Endothelial cell of umbilical vein (primary cell): Measurements from ENCODE around the gene ERO1A. TPM values are rescaled to one million over a fixed set of nuclear protein-coding genes. Genes with fewer than 3 reads are reported as not detected.
A peak's percentile ranks its signal among the peaks of the same experiment; 100 is the strongest.

Experiments used
- BruUV-seq: library from RNA; stranded (reverse); fragments of 400-500 nt; replicated peaks from 2 replicates; lab custom pipeline; 2021; lab: Mats Ljungman, UMichigan
- CTCF ChIA-PET: fragments of 300-600, 350-600 bp; sonication (Branson Sonifier 250); formaldehyde crosslinking; loops from one replicate; lab custom pipeline; 2021; ENCODE audit warnings: antibody characterized with exemption, inconsistent platforms; lab: Charles Lee
- POLR2A ChIA-PET: fragments of 300-600, 350-600 bp; sonication (Branson Sonifier 250); formaldehyde crosslinking; loops from one replicate; lab custom pipeline; 2021; ENCODE audit warnings: antibody characterized with exemption, inconsistent platforms; lab: Charles Lee
- DNase-seq: peaks from one replicate; pipeline ENCODE4 v3.0.0-alpha.2; 2011; ENCODE audit warnings: low read depth, low spot score
- FAIRE-seq: peaks from 2 replicates; lab custom pipeline; 2011; peaks lifted over from hg19 to GRCh38; lab: Jason Lieb, UNC
- H2AFZ ChIP-seq: 2 replicates; pipeline ENCODE4 v1.6.0; 2012; ENCODE audit warnings: low read depth, low read length, control low read depth, inconsistent platforms
- H3K27ac ChIP-seq: 2 replicates; pipeline ENCODE4 v1.5.1; 2011; ENCODE audit warnings: low read depth, mild to moderate bottlenecking, control low read depth, low read length, moderate library complexity; ENCODE audit not compliant: insufficient read depth
- H3K27me3 ChIP-seq, 2 experiments: 2 replicates each; pipeline versions ENCODE4 v1.6.0 to v1.6.1; 2011; ENCODE audit warnings: low read length in 2 of 2, mixed read lengths in 1 of 2; ENCODE audit not compliant: control insufficient read depth in 2 of 2, insufficient read depth in 2 of 2
- H3K36me3 ChIP-seq, 2 experiments: 2 replicates in 1 of 2; 3 replicates in 1 of 2; pipeline ENCODE4 v1.5.1; 2011; ENCODE audit warnings: low read length in 2 of 2, mild to moderate bottlenecking in 1 of 2, moderate library complexity in 1 of 2; ENCODE audit not compliant: control insufficient read depth in 2 of 2, insufficient read depth in 2 of 2; ENCODE audit errors: extremely low read depth in 1 of 2
- H3K4me1 ChIP-seq: 3 replicates; pipeline ENCODE4 v1.5.1; 2011; ENCODE audit warnings: mild to moderate bottlenecking, low read length; ENCODE audit not compliant: control insufficient read depth, insufficient read depth; ENCODE audit errors: extremely low read depth
- H3K4me2 ChIP-seq: 2 replicates; pipeline ENCODE4 v1.6.1; 2011; ENCODE audit warnings: low read length, control low read depth, mixed read lengths; ENCODE audit not compliant: insufficient read depth
- H3K4me3 ChIP-seq, 3 experiments: fragments of 200-600 bp in 1 of 3; sonication (generic), shearing (Covaris generic) in 1 of 3; replicated peaks in 1 of 3; 2 replicates each; pipeline ENCODE4 v1.5.1; 2011 to 2016; ENCODE audit warnings: control low read depth in 3 of 3, low read length in 3 of 3, mild to moderate bottlenecking in 2 of 3, inconsistent platforms in 1 of 3, low read depth in 1 of 3, moderate library complexity in 1 of 3; ENCODE audit not compliant: insufficient read depth in 1 of 3
- H3K79me2 ChIP-seq: 2 replicates; pipeline ENCODE4 v1.6.0; 2012; ENCODE audit warnings: low read length, inconsistent platforms; ENCODE audit not compliant: control insufficient read depth, insufficient read depth
- H3K9ac ChIP-seq: replicated peaks from 2 replicates; pipeline ENCODE3; 2011; ENCODE audit warnings: low read length, control low read depth; ENCODE audit not compliant: insufficient read depth; ENCODE audit errors: extremely low read depth
- H3K9me1 ChIP-seq: replicated peaks from 3 replicates; pipeline ENCODE4 v1.6.0; 2011; ENCODE audit warnings: mild to moderate bottlenecking, low read length; ENCODE audit not compliant: control insufficient read depth, insufficient read depth; ENCODE audit errors: extremely low read depth
- H3K9me3 ChIP-seq: replicated peaks from 2 replicates; pipeline ENCODE4 v1.5.1; 2012; ENCODE audit warnings: low read length, inconsistent platforms; ENCODE audit not compliant: control insufficient read depth, insufficient read depth
- H4K20me1 ChIP-seq: replicated peaks from 2 replicates; pipeline ENCODE3; 2011; ENCODE audit warnings: mild to moderate bottlenecking, low read length; ENCODE audit not compliant: control insufficient read depth, insufficient read depth; ENCODE audit errors: extremely low read depth
- EZH2 ChIP-seq: IDR thresholded peaks from 2 replicates; pipeline ENCODE4 v1.6.1; 2012; ENCODE audit warnings: borderline replicate concordance, low read depth, mild to moderate bottlenecking, moderate library complexity, low read length, inconsistent platforms; ENCODE audit not compliant: severe bottlenecking
- FOS ChIP-seq: IDR thresholded peaks from 2 replicates; pipeline ENCODE4 v1.6.1; 2011; ENCODE audit warnings: mild to moderate bottlenecking, low read length, moderate library complexity, borderline replicate concordance; ENCODE audit not compliant: insufficient read depth
- GATA2 ChIP-seq: IDR thresholded peaks from 2 replicates; pipeline ENCODE4 v1.7.0; 2011; ENCODE audit warnings: low read depth, mild to moderate bottlenecking, moderate library complexity, mixed read lengths, low read length; ENCODE audit not compliant: insufficient read length, insufficient read depth
- JUN ChIP-seq: IDR thresholded peaks from 2 replicates; pipeline ENCODE4 v1.6.1; 2011; ENCODE audit warnings: borderline replicate concordance, low read depth; ENCODE audit not compliant: insufficient read length, insufficient read depth
- MYC ChIP-seq: IDR thresholded peaks from one replicate; pipeline ENCODE4 v1.6.1; 2011; ENCODE audit warnings: mild to moderate bottlenecking, low read depth, low read length
- POLR2A ChIP-seq: IDR thresholded peaks from 2 replicates; pipeline ENCODE4 v1.6.1; 2012; ENCODE audit warnings: low read depth, mild to moderate bottlenecking, control low read depth, low read length
- POLR2AphosphoS5 ChIP-seq: IDR thresholded peaks from 2 replicates; pipeline ENCODE4 v1.6.1; 2012; ENCODE audit warnings: low read depth, mild to moderate bottlenecking, control low read depth, low read length, moderate library complexity; ENCODE audit not compliant: insufficient read depth
- dilution Hi-C: fragments of 300-500 bp; cut with MboI; formaldehyde crosslinking; loops from one replicate; pipeline ENCODE4 v1.15.0; 2019; ENCODE audit warnings: low sequenced_read_pairs; ENCODE audit not compliant: extremely low pct_ligation_motif_present
- intact Hi-C: fragments of 100-400 bp; cut with micrococcal nuclease; formaldehyde crosslinking; loops from one replicate; pipeline ENCODE4 v1.10.0; 2022
- polyA plus RNA-seq, 4 experiments: library from polyadenylated mRNA; depleted of rRNA in 3 of 4; stranded (reverse) in 3 of 4; unstranded in 1 of 4; fragments of >200 nt; gene quantifications; 2 replicates each; pipeline versions ENCODE4 v1.2.1 to v1.2.3, GENCODE V29; 2011 to 2012; ENCODE audit warnings: missing spikeins in 1 of 4
- total RNA-seq: library from RNA; stranded (reverse); gene quantifications from 2 replicates; pipeline ENCODE4 v1.2.3, GENCODE V29; 2021
- TF ChIP-seq, protein P1 (sequence below), 2 donors: IDR thresholded peaks; 1 replicate in 1 of 2; 2 replicates in 1 of 2; pipeline ENCODE4 v1.5.1; 2011; ENCODE audit warnings: low read length in 2 of 2, mild to moderate bottlenecking in 2 of 2, moderate library complexity in 2 of 2, control low read depth in 1 of 2, inconsistent platforms in 1 of 2, low read depth in 1 of 2; ENCODE audit not compliant: insufficient read depth in 1 of 2; ENCODE audit errors: extremely low read depth in 1 of 2
- TF ChIP-seq, protein P2 (sequence below): IDR thresholded peaks from 2 replicates; pipeline ENCODE4 v1.6.1; 2011; ENCODE audit not compliant: insufficient read depth, insufficient read length

Gene ERO1A
- total and polyA plus RNA-seq, 2 donors (not counting 3 experiments of a cell fraction or from before 2014, with no cell fraction given): 20.7 to 71.4 TPM

GRCh38 chr14:52703225-52703624 lies 7.9 kb upstream of the ERO1A start:
- FAIRE-seq (no peak), DNase-seq (peak; percentile 38)
- Histone ChIP-seq H3K27ac (no peak overlapping the region), H3K27me3 (no peaks in the 10 kb centered on the region), H3K4me2 (no peak overlapping the region), H3K9ac (no peak overlapping the region), H2AFZ (no peak overlapping the region), H3K9me1 (no peaks in the 10 kb centered on the region), H3K4me3 (no peak overlapping the region), H4K20me1 (no peaks in the 10 kb centered on the region), H3K9me3 (no peaks in the 10 kb centered on the region), H3K4me1 (peaks cover 26% of the 10 kb centered on the region), H3K79me2 (peaks cover 12% of the 10 kb centered on the region), H3K36me3 (no peaks in the 10 kb centered on the region)
- dilution Hi-C loops (no loop called here), intact Hi-C loops (loop anchor here (10.0 kb wide), 1 partner anchor 252 kb away; the partner anchor contains the start of gene FERMT2)
- ChIA-PET POLR2A (no interaction called here), CTCF (no interaction called here)
- TF ChIP-seq JUN (no peak), POLR2A (no peak), GATA2 (no peak), EZH2 (no peak), FOS (no peak), POLR2AphosphoS5 (no peak), MYC (no peak)
- TF ChIP-seq, protein P1, sequence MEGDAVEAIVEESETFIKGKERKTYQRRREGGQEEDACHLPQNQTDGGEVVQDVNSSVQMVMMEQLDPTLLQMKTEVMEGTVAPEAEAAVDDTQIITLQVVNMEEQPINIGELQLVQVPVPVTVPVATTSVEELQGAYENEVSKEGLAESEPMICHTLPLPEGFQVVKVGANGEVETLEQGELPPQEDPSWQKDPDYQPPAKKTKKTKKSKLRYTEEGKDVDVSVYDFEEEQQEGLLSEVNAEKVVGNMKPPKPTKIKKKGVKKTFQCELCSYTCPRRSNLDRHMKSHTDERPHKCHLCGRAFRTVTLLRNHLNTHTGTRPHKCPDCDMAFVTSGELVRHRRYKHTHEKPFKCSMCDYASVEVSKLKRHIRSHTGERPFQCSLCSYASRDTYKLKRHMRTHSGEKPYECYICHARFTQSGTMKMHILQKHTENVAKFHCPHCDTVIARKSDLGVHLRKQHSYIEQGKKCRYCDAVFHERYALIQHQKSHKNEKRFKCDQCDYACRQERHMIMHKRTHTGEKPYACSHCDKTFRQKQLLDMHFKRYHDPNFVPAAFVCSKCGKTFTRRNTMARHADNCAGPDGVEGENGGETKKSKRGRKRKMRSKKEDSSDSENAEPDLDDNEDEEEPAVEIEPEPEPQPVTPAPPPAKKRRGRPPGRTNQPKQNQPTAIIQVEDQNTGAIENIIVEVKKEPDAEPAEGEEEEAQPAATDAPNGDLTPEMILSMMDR (IDR thresholded peaks at IDR 0.05; ENCODE audit: extremely low read depth in 1 of 2, insufficient read depth in 1 of 2, low read depth in 1 of 2, low read length in 2 of 2): no peak
- TF ChIP-seq, protein P2, sequence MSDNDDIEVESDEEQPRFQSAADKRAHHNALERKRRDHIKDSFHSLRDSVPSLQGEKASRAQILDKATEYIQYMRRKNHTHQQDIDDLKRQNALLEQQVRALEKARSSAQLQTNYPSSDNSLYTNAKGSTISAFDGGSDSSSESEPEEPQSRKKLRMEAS: no peak
- no TSS peak for BruUV-seq
